ENCODE results near the gene TBC1D10A.

- TF ChIP-seq CTCF (conservative IDR thresholded peaks at IDR 0.05) (no peak), EZH2 (IDR thresholded peaks at IDR 0.05; ENCODE audit: low read depth) (no peak)
These were observed 65.6 kb downstream of the TBC1D10A start for GRCh38 chr22:30261134-30261533.

All from PC-9 (cell line).